GM12801 (cell line): ENCODE data around the gene CDHR4.

Source experiments
- TF ChIP-seq, protein P1 (sequence below): IDR thresholded peaks from one replicate; pipeline ENCODE4 v1.5.1; 2011; ENCODE audit warnings: control low read depth; ENCODE audit not compliant: insufficient read length; ENCODE audit errors: extremely low read depth

Gene CDHR4

DNA sequence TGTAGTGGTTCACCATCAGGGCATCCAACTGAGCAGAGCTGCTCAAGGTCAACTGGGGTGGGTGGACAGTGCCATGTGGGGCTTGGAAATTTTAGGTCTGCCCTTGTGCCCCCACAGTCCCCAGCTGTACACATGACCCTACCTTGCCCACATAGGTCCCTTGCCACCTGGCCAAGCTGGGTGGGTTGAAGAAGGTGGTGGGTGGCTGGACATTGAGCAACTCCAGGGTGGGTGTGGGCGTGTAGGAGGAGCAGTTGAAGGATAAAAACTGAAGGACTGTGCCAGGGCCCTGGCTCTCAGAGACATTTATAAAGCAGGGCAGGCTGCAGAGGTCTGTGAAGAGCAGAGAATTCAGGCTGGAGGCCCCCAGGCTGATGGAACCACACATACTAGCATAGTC is 568 bp downstream of the CDHR4 start:
- TF ChIP-seq, protein P1, sequence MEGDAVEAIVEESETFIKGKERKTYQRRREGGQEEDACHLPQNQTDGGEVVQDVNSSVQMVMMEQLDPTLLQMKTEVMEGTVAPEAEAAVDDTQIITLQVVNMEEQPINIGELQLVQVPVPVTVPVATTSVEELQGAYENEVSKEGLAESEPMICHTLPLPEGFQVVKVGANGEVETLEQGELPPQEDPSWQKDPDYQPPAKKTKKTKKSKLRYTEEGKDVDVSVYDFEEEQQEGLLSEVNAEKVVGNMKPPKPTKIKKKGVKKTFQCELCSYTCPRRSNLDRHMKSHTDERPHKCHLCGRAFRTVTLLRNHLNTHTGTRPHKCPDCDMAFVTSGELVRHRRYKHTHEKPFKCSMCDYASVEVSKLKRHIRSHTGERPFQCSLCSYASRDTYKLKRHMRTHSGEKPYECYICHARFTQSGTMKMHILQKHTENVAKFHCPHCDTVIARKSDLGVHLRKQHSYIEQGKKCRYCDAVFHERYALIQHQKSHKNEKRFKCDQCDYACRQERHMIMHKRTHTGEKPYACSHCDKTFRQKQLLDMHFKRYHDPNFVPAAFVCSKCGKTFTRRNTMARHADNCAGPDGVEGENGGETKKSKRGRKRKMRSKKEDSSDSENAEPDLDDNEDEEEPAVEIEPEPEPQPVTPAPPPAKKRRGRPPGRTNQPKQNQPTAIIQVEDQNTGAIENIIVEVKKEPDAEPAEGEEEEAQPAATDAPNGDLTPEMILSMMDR = no peak

DNA sequence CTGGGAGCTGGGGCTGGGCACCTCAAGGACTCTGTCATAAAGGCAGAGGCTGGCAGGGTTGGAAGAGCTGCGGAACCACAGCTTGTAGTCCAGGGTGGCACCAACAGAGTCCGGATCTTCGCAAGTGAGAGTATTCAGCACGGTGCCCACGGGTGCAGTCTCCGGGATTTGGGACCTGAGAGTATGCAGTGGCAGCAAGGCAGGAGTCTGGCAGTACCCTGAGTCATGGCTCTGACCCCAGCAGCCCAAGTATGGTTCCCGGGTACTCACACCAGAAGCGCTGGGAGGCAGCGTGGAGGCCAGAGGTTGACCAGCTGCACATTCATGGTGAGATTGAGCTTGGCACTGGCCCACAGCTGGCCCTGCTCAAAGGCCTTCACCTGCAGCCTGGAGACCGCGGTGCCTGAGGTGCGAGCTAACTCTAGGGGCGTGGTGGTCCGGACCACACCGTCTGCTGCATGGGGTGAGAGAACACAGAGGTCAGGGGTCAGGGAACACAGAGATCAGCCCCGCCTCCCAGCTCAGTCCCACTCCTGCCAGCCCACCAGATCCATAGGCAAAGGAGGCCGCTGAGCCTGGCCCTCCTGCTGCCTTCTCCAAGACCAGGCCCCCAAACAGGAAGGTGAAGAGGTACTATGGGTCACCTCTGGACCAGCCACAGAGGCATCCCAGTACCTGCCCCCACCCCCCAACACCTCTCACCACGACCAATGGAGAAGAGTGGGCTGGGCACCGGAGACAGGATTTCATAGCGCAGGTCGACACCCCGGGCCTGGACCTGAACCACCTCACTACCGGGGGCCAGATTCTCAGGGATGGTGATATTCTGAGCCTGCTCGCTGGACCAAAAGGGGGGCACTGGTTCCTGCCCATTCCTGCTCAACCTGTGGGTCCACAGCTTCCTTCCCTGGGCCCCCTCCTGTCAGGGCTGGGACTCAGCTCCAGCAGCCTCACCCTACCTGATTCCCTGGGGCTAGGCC is 4.5 kb downstream of the CDHR4 start:
- TF ChIP-seq, protein P1 = no peak

- TF ChIP-seq, protein P1 = no peak
These were observed 5.2 kb downstream of the CDHR4 start for GRCh38 chr3:49794431-49794830.

DNA sequence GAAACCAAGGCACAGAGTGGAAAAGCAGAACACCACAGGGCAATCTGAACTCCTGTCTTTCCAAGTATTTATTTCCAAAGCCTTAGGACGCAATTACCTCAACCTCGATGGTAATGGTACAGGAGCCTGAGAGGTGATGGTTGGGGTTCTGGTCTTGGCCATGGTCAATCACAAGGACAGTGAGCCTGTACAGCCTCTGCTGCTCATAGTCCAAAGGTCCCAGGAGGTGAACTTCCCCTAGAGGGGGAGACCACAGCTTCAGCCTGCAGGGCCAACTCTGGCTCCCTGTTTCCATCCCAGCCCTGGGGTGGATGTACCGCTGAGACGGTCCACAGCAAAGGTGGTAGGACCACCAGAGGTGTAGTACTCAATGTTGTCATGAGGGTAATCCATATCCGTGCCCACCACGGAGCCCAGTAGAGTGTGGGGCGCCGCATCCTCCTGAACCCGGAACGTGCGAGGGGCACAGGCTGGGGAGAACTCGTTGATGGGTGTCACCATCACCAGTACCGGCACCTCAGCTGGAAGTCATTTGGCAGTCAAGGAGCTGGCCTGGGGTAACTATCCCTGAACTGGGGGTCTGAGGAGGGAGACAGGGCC is 6.1 kb downstream of the CDHR4 start:
- TF ChIP-seq, protein P1 = no peak

GRCh38 chr3:49792371-49793150 is 7.1 kb downstream of the CDHR4 start:
- TF ChIP-seq, protein P1 = no peak

GRCh38 chr3:49791571-49791970 is 8.1 kb downstream of the CDHR4 start:
- TF ChIP-seq, protein P1 = no peak
